Heart left ventricle (tissue), 16 donors: Measurements from ENCODE around the gene CLSTN2. TPM values are rescaled to one million over a fixed set of nuclear protein-coding genes. Genes with fewer than 3 reads are reported as not detected.
A peak's percentile ranks its signal among the peaks of the same experiment; 100 is the strongest.

Experiments used
- ATAC-seq, 4 donors: fragments of 200-7000 bp; cut with Tn5 transposase; one replicate each; pipeline ENCODE4 v1.9.1; 2020 to 2022; ENCODE audit warnings: moderate library complexity in 4 of 4, mild to moderate bottlenecking in 3 of 4, moderate number of reproducible peaks in 1 of 4
- DNase-seq, 5 donors: peaks; one replicate each; pipeline ENCODE4 v3.0.0-alpha.2; 2020
- H3K27ac ChIP-seq, 12 donors: fragments of 200-600 bp; sonication (generic) in 4 of 12; one replicate each; pipeline versions ENCODE4 v1.5.0 to v1.8.0; 2016 to 2022; ENCODE audit warnings: mild to moderate bottlenecking in 2 of 12
- H3K27me3 ChIP-seq, 9 donors: fragments of 200-600 bp; sonication (generic) in 2 of 9; one replicate each; pipeline versions ENCODE4 v1.5.1 to v1.8.0; 2016 to 2022; ENCODE audit warnings: mild to moderate bottlenecking in 3 of 9
- H3K36me3 ChIP-seq, 9 donors: fragments of 200-600 bp; sonication (generic) in 2 of 9; one replicate each; pipeline versions ENCODE4 v1.5.0 to v1.8.0; 2018 to 2022; ENCODE audit warnings: mild to moderate bottlenecking in 2 of 9
- H3K4me1 ChIP-seq, 12 donors: fragments of 200-600 bp; sonication (generic) in 4 of 12; one replicate each; pipeline versions ENCODE4 v1.5.0 to v1.8.0; 2016 to 2022; ENCODE audit warnings: mild to moderate bottlenecking in 3 of 12
- H3K4me3 ChIP-seq, 12 donors: fragments of 200-600 bp; sonication (generic) in 4 of 12; one replicate each; pipeline versions ENCODE4 v1.5.0 to v1.8.0; 2017 to 2022; ENCODE audit warnings: mild to moderate bottlenecking in 9 of 12, moderate library complexity in 4 of 12
- H3K9me3 ChIP-seq, 12 donors: fragments of 200-600 bp; sonication (generic) in 4 of 12; one replicate each; pipeline versions ENCODE4 v1.5.0 to v1.8.0; 2016 to 2022; ENCODE audit warnings: mild to moderate bottlenecking in 1 of 12
- POLR2A ChIP-seq, 2 donors: fragments of 450-650 bp; IDR thresholded peaks; one replicate each; pipeline ENCODE4 v1.6.1; 2017; ENCODE audit warnings: antibody characterized with exemption in 2 of 2, mild to moderate bottlenecking in 2 of 2, moderate library complexity in 2 of 2
- WGBS, 4 donors: extraction: QIAGEN DNeasy Blood & Tissue Kit in 2 of 4; methylation state at CpG; one replicate each; pipeline versions ENCODE4 v1.1.5 to v1.1.7; 2013 to 2018; 5-methylcytosine and 5-hydroxymethylcytosine counted together
- intact Hi-C, 10 donors: fragments of 100-400 bp; cut with DNase I; formaldehyde crosslinking; loops; one replicate each; pipeline versions ENCODE4 v1.11.1 to v1.14.2; 2022
- polyA plus RNA-seq, 2 donors: library from polyadenylated mRNA; stranded (reverse); fragments of 200-250 nt; gene quantifications; one replicate each; pipeline ENCODE4 v1.2.3, GENCODE V29; 2013
- total RNA-seq, 9 donors: library from RNA; depleted of rRNA in 2 of 9; stranded (reverse); fragments of >200 nt in 2 of 9; fragmentation: NEBNext Ultra II Directional in 3 of 9; extraction: Animal tissue kit (Norgen Biotek cat#: 25700) in 3 of 9; gene quantifications; one replicate each; pipeline versions ENCODE4 v1.1.0 to v1.2.4, GENCODE V29; 2016 to 2023
- TF ChIP-seq, protein P1 (sequence below), 12 donors: fragments of 200-600 bp; sonication (generic) in 4 of 12; IDR thresholded peaks; one replicate each; pipeline versions ENCODE4 v1.5.0 to v1.8.0; 2018 to 2022; ENCODE audit warnings: antibody characterized with exemption in 12 of 12, mild to moderate bottlenecking in 5 of 12
- donor health status: ischemic (EF 13 %, LVEDD 7.1; RV severe dilation, severe dysfunction).
- donor health status: healthy with polysubstance abuse.
- donor health status: DM: no; HTN: yes; CAD: no.
- donor health status: DM: no; HTN: no; CAD: no.
- donor health status: ischemic (EF 25% LVEDD 6.9; RV normal size, moderate dysfunction).
- donor health status: ischemic (EF 25% LVEDD 5.7; RV mildly dilated, moderate dysfunction).
- donor health status: healthy.
- donor health status: DM: yes; HTN: yes; CAD: no.
- donor health status: ischemic (EF 35%, LVEDD 5.7; RV mildly dilated, moderate dysfunction).
- donor health status: nonischemic (EF 11% LVEDD 7.7; RV severe dilation, severe dysfunction).
- donor health status: DM: yes; HTN: yes; CAD: no.
- donor health status: PGD.
- donor health status: ischemic (EF 29% LVEDD 5.4; RV normal size, mild dysfunction).
- donor health status: nonischemic (EF 23%, LVEDD 6.1; RV moderate dilation, normal function).

The CLSTN2 gene
- total and polyA plus RNA-seq, 11 donors, result 0.69 to 7.6 (median 3.9) TPM

DNA sequence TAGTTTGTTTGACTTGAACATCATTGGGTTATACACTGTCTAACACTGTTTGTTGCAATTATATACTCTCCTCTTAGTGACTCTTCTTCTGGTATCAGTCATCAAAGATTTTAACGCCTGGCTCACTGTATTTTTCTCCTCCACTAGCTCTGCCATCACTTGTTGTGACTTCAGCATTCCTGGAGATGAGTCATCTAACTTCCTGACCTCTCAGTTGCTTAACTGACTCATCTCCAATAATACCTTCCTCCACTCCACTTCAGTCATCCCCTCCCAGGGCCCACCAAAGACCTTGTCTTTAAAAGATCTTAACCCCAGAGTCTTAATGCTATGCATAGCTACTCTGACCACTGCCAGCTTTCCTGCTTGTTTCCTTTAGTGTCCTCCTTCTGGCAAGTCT, 28.6 kb upstream of the CLSTN2 start:
- no peaks in the 10 kb centered on the region for H3K4me1 ChIP-seq
- TF ChIP-seq, protein P1, sequence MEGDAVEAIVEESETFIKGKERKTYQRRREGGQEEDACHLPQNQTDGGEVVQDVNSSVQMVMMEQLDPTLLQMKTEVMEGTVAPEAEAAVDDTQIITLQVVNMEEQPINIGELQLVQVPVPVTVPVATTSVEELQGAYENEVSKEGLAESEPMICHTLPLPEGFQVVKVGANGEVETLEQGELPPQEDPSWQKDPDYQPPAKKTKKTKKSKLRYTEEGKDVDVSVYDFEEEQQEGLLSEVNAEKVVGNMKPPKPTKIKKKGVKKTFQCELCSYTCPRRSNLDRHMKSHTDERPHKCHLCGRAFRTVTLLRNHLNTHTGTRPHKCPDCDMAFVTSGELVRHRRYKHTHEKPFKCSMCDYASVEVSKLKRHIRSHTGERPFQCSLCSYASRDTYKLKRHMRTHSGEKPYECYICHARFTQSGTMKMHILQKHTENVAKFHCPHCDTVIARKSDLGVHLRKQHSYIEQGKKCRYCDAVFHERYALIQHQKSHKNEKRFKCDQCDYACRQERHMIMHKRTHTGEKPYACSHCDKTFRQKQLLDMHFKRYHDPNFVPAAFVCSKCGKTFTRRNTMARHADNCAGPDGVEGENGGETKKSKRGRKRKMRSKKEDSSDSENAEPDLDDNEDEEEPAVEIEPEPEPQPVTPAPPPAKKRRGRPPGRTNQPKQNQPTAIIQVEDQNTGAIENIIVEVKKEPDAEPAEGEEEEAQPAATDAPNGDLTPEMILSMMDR (IDR thresholded peaks at IDR 0.05), result no peak
- TF ChIP-seq POLR2A (IDR thresholded peaks at IDR 0.05), result no peak
- no peaks in the 10 kb centered on the region for H3K36me3 ChIP-seq
- H3K9me3 ChIP-seq, result no peaks in the 10 kb centered on the region
- DNase-seq (no peak), ATAC-seq (peak in 1 of 4 donors; percentile 66)
- intact Hi-C loops, result no loop called here
- no peak overlapping the region for H3K27ac ChIP-seq
- H3K27me3 ChIP-seq, result no peaks in the 10 kb centered on the region
- WGBS, 4 donors, result 42 to 67% (median 56%) methylated on average over 1 of the region's 1 CpG
- H3K4me3 ChIP-seq, result no peak overlapping the region

DNA sequence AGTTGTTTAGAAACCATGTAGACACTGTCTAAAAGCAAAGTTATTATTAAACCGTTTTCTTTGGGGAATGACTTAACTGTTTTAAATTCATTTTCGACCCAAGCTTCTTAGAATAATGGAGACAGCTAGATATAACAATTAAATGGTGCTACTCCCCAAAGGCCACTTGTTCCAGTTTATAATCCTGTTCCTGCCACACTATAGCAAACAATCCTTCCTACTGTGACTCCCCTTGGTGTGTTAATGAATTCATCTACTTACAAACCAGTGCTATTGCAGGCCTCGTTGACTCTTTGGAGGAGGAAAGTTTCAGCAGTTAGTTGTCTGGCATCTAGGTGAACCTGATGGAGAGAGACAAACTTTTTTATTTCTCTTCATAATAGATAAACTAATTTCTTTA, 25.2 kb upstream of the CLSTN2 start:
- H3K4me3 ChIP-seq, result no peak overlapping the region
- H3K27ac ChIP-seq, result no peak overlapping the region
- no peaks in the 10 kb centered on the region for H3K36me3 ChIP-seq
- H3K27me3 ChIP-seq, result peaks cover 0 to 5% (median 0%) of the 10 kb centered on the region in 9 donors
- TF ChIP-seq, protein P1 (IDR thresholded peaks at IDR 0.05), result no peak
- TF ChIP-seq POLR2A (IDR thresholded peaks at IDR 0.05), result no peak
- no peaks in the 10 kb centered on the region for H3K9me3 ChIP-seq
- no peak for DNase-seq
- WGBS, 4 donors, result 45 to 57% (median 53%) methylated on average over 3 of the region's 3 CpGs
- no peak for ATAC-seq
- intact Hi-C loops, result no loop called here
- H3K4me1 ChIP-seq, result no peaks in the 10 kb centered on the region

DNA sequence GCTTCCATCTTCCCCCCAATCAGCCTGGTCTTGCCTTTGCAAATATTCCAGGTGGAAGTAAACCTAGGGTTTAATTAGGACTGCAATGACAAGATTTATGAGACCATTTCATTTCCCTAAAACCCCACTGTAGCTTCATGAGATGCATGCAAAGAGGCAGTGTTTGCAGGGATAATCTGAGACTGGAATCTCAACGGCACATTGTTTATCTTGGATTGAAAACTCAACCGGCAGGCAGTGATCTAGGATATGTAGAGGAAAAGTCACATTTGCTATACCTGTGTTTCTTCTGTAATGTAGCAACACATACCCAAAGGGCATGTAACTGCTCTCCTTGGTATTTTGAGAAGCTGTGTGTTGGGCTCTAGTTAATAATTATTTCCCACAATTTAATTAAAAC, 18.7 kb upstream of the CLSTN2 start:
- no peaks in the 10 kb centered on the region for H3K9me3 ChIP-seq
- no peaks in the 10 kb centered on the region for H3K4me1 ChIP-seq
- no peaks in the 10 kb centered on the region for H3K36me3 ChIP-seq
- DNase-seq (no peak), ATAC-seq (no peak)
- H3K4me3 ChIP-seq, result no peak overlapping the region
- peaks cover 0 to 5% (median 0%) of the 10 kb centered on the region in 9 donors for H3K27me3 ChIP-seq
- TF ChIP-seq, protein P1 (IDR thresholded peaks at IDR 0.05), result no peak
- TF ChIP-seq POLR2A (IDR thresholded peaks at IDR 0.05), result no peak
- H3K27ac ChIP-seq, result no peak overlapping the region
- 59 to 78% (median 66%) methylated on average over 2 of the region's 2 CpGs for WGBS, 4 donors
- intact Hi-C loops, result no loop called here

DNA sequence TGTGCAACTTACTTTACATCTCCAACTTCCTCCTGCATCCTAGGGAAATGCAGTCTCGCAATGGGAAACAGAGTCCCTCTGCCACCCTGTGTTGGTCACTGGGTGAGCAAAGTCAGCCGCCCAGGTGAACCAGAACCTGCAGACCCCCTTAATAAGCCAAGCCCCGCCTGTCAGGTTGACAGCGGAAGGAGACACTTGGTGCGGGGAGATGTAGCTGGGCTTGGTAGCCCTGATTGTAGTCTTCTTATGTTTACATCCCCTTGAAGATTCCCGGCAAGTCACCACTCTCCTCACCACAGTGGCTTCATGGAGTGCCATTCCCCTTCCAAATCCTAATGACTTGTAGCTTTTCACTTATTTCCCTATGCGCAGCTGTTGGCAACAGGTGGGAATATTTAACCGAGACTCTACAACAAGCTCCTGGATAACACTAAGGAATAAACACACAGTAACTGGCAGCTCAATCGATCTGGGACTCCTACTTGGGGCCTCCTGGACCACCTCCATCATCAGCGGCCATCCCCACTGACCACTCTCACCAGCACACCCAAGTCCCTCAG, 17.7 kb upstream of the CLSTN2 start:
- WGBS, 4 donors, result 86 to 93% (median 87%) methylated on average over 6 to 10 of the region's 10 CpGs

More for the DNA sequence above, 17.7 kb upstream of the CLSTN2 start:
- TF ChIP-seq, protein P1 (IDR thresholded peaks at IDR 0.05), result no peak
- TF ChIP-seq POLR2A (IDR thresholded peaks at IDR 0.05), result no peak
- Histone ChIP-seq H3K27me3 (peaks cover 0 to 5% (median 0%) of the 10 kb centered on the region in 9 donors), H3K9me3 (no peaks in the 10 kb centered on the region), H3K36me3 (no peaks in the 10 kb centered on the region), H3K4me3 (no peak overlapping the region), H3K4me1 (no peaks in the 10 kb centered on the region), H3K27ac (no peak overlapping the region)
- ATAC-seq (no peak), DNase-seq (no peak)
- intact Hi-C loops, result no loop called here
